ENCODE measurements around the gene LDAF1. TPM values are rescaled to one million over a fixed set of nuclear protein-coding genes. Genes with fewer than 3 reads are reported as not detected.

Gene LDAF1
- total RNA-seq, 1 experiment from 2014 or later, result 18.7 TPM

DNA sequence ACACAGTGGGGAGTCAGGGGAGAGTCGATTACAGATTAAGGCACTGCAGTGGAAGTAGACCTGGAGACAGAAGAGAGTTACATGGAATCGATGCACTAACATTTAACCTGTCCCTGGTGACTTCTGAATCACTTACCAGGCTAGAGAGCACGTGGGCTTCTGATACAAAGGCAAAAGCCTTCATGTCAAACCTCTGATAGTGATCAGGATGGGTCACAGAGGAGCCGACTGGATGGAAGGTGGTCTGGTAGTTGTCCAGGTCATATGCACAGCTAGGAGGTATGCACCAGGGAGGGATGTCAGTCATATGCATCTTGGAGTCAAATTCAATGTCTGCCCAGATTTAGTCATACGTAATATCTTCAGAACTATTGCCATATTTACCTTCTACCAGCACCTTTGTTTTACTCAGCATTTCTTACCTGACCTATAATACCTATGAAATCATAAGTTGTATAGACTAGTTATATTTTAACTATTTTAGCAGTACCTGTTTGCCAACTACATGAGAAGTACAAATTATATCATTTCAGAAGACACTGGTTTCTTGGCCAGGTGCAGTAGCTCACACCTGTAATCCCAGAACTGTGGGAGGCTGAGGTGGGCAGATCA lies 41.2 kb downstream of the LDAF1 start:
- Histone ChIP-seq H3T11ph (ENCODE audit: low read length) (no peak overlapping the region), H3K27me3 (ENCODE audit: insufficient read depth, low read length) (no peaks in the 10 kb centered on the region), H4K20me1 (ENCODE audit: control insufficient read depth, insufficient read depth, insufficient read length) (no peaks in the 10 kb centered on the region), H3K23me2 (ENCODE audit: insufficient read length, low read depth, low read length, poor library complexity, severe bottlenecking) (no peaks in the 10 kb centered on the region), H4K8ac (replicated peaks; ENCODE audit: insufficient read length, low read depth, low read length) (no peak overlapping the region), H3K9me3 (ENCODE audit: control insufficient read depth, low read depth, low read length) (no peaks in the 10 kb centered on the region), H3K9ac (ENCODE audit: extremely low read depth, insufficient read length, low read length) (no peak overlapping the region), H2BK12ac (ENCODE audit: insufficient read length, low read depth, low read length) (no peak overlapping the region), H2AFZ (ENCODE audit: low read length) (no peak overlapping the region), H3K4me2 (ENCODE audit: insufficient read depth, insufficient read length, low read length) (no peak overlapping the region), H3K56ac (ENCODE audit: insufficient read length, low read depth, low read length) (no peak overlapping the region), H3K27ac (ENCODE audit: insufficient read length, low read depth, low read length) (no peak overlapping the region), H2AK5ac (ENCODE audit: insufficient read length, low read length) (no peak overlapping the region), H3K23ac (ENCODE audit: insufficient read length, low read depth, low read length) (no peak overlapping the region), H3K4ac (ENCODE audit: low read depth, low read length) (no peak overlapping the region), H3K79me1 (ENCODE audit: insufficient read depth, low read depth, low read length, poor library complexity, severe bottlenecking) (no peaks in the 10 kb centered on the region), H4K5ac (ENCODE audit: insufficient read length, low read depth, low read length) (no peak overlapping the region), H2BK5ac (ENCODE audit: insufficient read length, low read length) (no peak overlapping the region), H3K4me1 (ENCODE audit: insufficient read depth, low read length) (no peaks in the 10 kb centered on the region), H3K18ac (ENCODE audit: insufficient read length, low read depth, low read length) (no peak overlapping the region), H2BK120ac (ENCODE audit: low read depth, low read length, poor library complexity, severe bottlenecking) (no peak overlapping the region), H3K14ac (ENCODE audit: insufficient read depth, low read length) (no peak overlapping the region), H3K79me2 (ENCODE audit: insufficient read depth, low read length) (no peaks in the 10 kb centered on the region), H4K91ac (ENCODE audit: insufficient read length, low read depth, low read length) (no peak overlapping the region), H2BK20ac (ENCODE audit: low read depth, low read length, poor library complexity, severe bottlenecking) (no peak overlapping the region), H2BK15ac (ENCODE audit: low read depth, low read length) (no peak overlapping the region)
- H3K27ac Mint-ChIP-seq, result no peak overlapping the region; a peak in 1 of 7 replicates
- H3K4me1 Mint-ChIP-seq, result peaks cover 0 to 3% of the 10 kb centered on the region in 2 experiments; a peak in 1 of 4 replicates
- DNase-seq, result no peak
- no peaks in the 10 kb centered on the region for H3K9me3 Mint-ChIP-seq
- peaks cover 3% of the 10 kb centered on the region for H3K27me3 Mint-ChIP-seq (ENCODE audit: low read depth)
- no peak overlapping the region for H3K4me3 Mint-ChIP-seq
- no peak for TF ChIP-seq CTCF (conservative IDR thresholded peaks at IDR 0.05)
- no peaks in the 10 kb centered on the region for H3K36me3 Mint-ChIP-seq (ENCODE audit: insufficient read depth in 1 of 3, low read depth in 3 of 3)
- no CpG with 5 or more reads among the region's 5 CpGs for WGBS (ENCODE audit: extremely low coverage, insufficient read length, low lambda C conversion rate)
